GM12878 (cell line): Measurements from ENCODE around the gene MEAF6. TPM values are rescaled to one million over a fixed set of nuclear protein-coding genes. Genes with fewer than 3 reads are reported as not detected.

ENCODE experiments used
- ATAC-seq: fragments of 200-7000 bp; cut with Tn5 transposase; 3 replicates; pipeline ENCODE4 v1.9.1; 2020; ENCODE audit warnings: mild to moderate bottlenecking, moderate library complexity
- BruUV-seq: library from RNA; stranded (reverse); fragments of 400-500 nt; replicated peaks from 2 replicates; lab custom pipeline; 2021; lab: Mats Ljungman, UMichigan
- CTCF ChIA-PET: fragments of 300-600 bp; sonication (Branson Sonifier 250); formaldehyde crosslinking; extraction: SDS; loops from one replicate; lab custom pipeline; 2021; ENCODE audit warnings: inconsistent platforms; lab: Yijun Ruan, JAX
- POLR2A ChIA-PET: fragments of 350-600 bp; formaldehyde crosslinking; extraction: SDS; loops from one replicate; lab custom pipeline; 2021; ENCODE audit warnings: inconsistent platforms; lab: Charles Lee
- RAD21 ChIA-PET: fragments of 300-600 bp; sonication (Branson Sonifier 250); formaldehyde crosslinking; loops from one replicate; lab custom pipeline; 2023; ENCODE audit warnings: antibody characterized with exemption; ENCODE audit not compliant: unreplicated experiment; lab: Charles Lee
- SMC1A ChIA-PET: fragments of 300-600 bp; sonication (Branson Sonifier 250); formaldehyde crosslinking; loops from one replicate; lab custom pipeline; 2023; ENCODE audit not compliant: unreplicated experiment, uncharacterized antibody; lab: Charles Lee
- DNase-seq: peaks from one replicate; pipeline ENCODE4 v3.0.0-alpha.2; 2011; ENCODE audit warnings: low read depth, low spot score
- FAIRE-seq: peaks from 3 replicates; lab custom pipeline; 2011; peaks lifted over from hg19 to GRCh38; lab: Jason Lieb, UNC
- H2AFZ ChIP-seq: 2 replicates; pipeline ENCODE4 v1.6.0; 2011; ENCODE audit warnings: low read depth, low read length, control low read depth; ENCODE audit not compliant: control insufficient read depth
- H3K27ac ChIP-seq: 2 replicates; pipeline ENCODE4 v1.5.1; 2011; ENCODE audit warnings: control low read depth; ENCODE audit not compliant: control insufficient read depth, insufficient read depth
- H3K27me3 ChIP-seq, 2 experiments: replicated peaks in 1 of 2; 2 replicates each; pipeline versions ENCODE4 v1.6.0 to v1.6.1; 2011; ENCODE audit warnings: low read length in 1 of 2; ENCODE audit not compliant: control insufficient read depth in 2 of 2, insufficient read depth in 2 of 2
- H3K36me3 ChIP-seq, 2 experiments: 2 replicates each; pipeline ENCODE4 v1.5.1; 2011; ENCODE audit warnings: low read length in 1 of 2; ENCODE audit not compliant: control insufficient read depth in 2 of 2, insufficient read depth in 2 of 2
- H3K4me1 ChIP-seq: 2 replicates; pipeline ENCODE4 v1.6.1; 2011; ENCODE audit warnings: mild to moderate bottlenecking, low read length, moderate library complexity, mixed read lengths; ENCODE audit not compliant: control insufficient read depth, insufficient read depth
- H3K4me2 ChIP-seq: 2 replicates; pipeline ENCODE4 v1.6.0; 2011; ENCODE audit warnings: control low read depth; ENCODE audit not compliant: control insufficient read depth, insufficient read depth
- H3K4me3 ChIP-seq: fragments of 200-600 bp; sonication (generic); 2 replicates; pipeline ENCODE4 v1.5.1; 2016
- H3K79me2 ChIP-seq: 2 replicates; pipeline ENCODE4 v1.6.0; 2011; ENCODE audit warnings: low read length; ENCODE audit not compliant: control insufficient read depth, insufficient read depth
- H3K9ac ChIP-seq: 2 replicates; pipeline ENCODE4 v1.8.0; 2011; ENCODE audit warnings: low read length, control low read depth, mixed read lengths; ENCODE audit not compliant: control insufficient read depth, insufficient read depth
- H3K9me3 ChIP-seq: replicated peaks from 3 replicates; pipeline ENCODE4 v1.5.1; 2011; ENCODE audit warnings: mild to moderate bottlenecking, low read length; ENCODE audit not compliant: control insufficient read depth, insufficient read depth
- H4K20me1 ChIP-seq: 2 replicates; pipeline ENCODE4 v1.6.0; 2011; ENCODE audit not compliant: control insufficient read depth, insufficient read depth
- CREM ChIP-seq: IDR thresholded peaks from 2 replicates; pipeline ENCODE4 v1.6.1; 2014; ENCODE audit warnings: antibody characterized with exemption, low read depth
- EZH2 ChIP-seq: IDR thresholded peaks from 2 replicates; pipeline ENCODE4 v1.6.1; 2012; ENCODE audit warnings: low read depth, mild to moderate bottlenecking, control low read depth, inconsistent platforms, low read length, borderline replicate concordance; ENCODE audit not compliant: control insufficient read depth
- IKZF1 ChIP-seq: fragments of 450-650 bp; conservative IDR thresholded peaks from 2 replicates; pipeline ENCODE4 v1.6.1; 2017; ENCODE audit warnings: antibody characterized with exemption, mild to moderate bottlenecking
- JUNB ChIP-seq: IDR thresholded peaks from 2 replicates; pipeline ENCODE4 v1.6.1; 2016; ENCODE audit warnings: antibody characterized with exemption, mild to moderate bottlenecking
- MXI1 ChIP-seq: fragments of 150-350 bp; IDR thresholded peaks from 2 replicates; pipeline ENCODE4 v1.6.1; 2011; ENCODE audit warnings: low read depth, mild to moderate bottlenecking, inconsistent platforms, low read length, improper control_type of control experiment
- NR2F1 ChIP-seq: fragments of 450-650 bp; conservative IDR thresholded peaks from 2 replicates; pipeline ENCODE4 v1.6.1; 2017; ENCODE audit warnings: mild to moderate bottlenecking
- SPI1 ChIP-seq: IDR thresholded peaks from 2 replicates; pipeline ENCODE4 v1.6.1; 2011; ENCODE audit warnings: low read depth, mild to moderate bottlenecking, low read length, moderate library complexity, borderline replicate concordance; ENCODE audit not compliant: insufficient read depth
- TCF3 ChIP-seq: IDR thresholded peaks from 2 replicates; pipeline ENCODE4 v1.6.1; 2012; ENCODE audit warnings: low read depth, mild to moderate bottlenecking, low read length, borderline replicate concordance; ENCODE audit not compliant: insufficient read depth
- USF1 ChIP-seq: IDR thresholded peaks from 2 replicates; pipeline ENCODE4 v1.6.1; 2011; ENCODE audit warnings: borderline replicate concordance, low read depth, mild to moderate bottlenecking, moderate library complexity, mixed read lengths, low read length; ENCODE audit not compliant: insufficient read depth; ENCODE audit errors: extremely low read length
- WRNIP1 ChIP-seq: IDR thresholded peaks from 2 replicates; pipeline ENCODE4 v1.6.1; 2011; ENCODE audit warnings: low read depth, low read length, improper control_type of control experiment, borderline replicate concordance
- WGBS: methylation state at CpG from one replicate; pipeline ENCODE4 v1.1.6; 2016; ENCODE audit warnings: low lambda C conversion rate; ENCODE audit not compliant: insufficient replicate concordance, insufficient coverage; ENCODE audit errors: missing lambda C conversion rate; 5-methylcytosine and 5-hydroxymethylcytosine counted together
- in situ Hi-C: fragments of 300-500 bp; cut with MboI; formaldehyde crosslinking; loops from 9 replicates; pipeline ENCODE4 v1.14.3; 2018; ENCODE audit warnings: mixed read lengths
- intact Hi-C: fragments of 100-400 bp; cut with micrococcal nuclease; formaldehyde crosslinking; loops from one replicate; pipeline ENCODE4 v1.14.2; 2022; ENCODE audit not compliant: unreplicated experiment
- polyA plus RNA-seq, 11 experiments: library from polyadenylated mRNA; depleted of rRNA in 4 of 11; unstranded in 6 of 11; stranded (reverse) in 5 of 11; fragments of >200 nt; fragmentation: Nextera tagmentation in 4 of 11; fragmentation: Illumina TruSeq in 1 of 11; extraction: Ambion mirVana in 4 of 11; extraction: Trizol in 1 of 11; gene quantifications; 1 replicate in 1 of 11; 2 replicates in 10 of 11; pipeline versions ENCODE4 v1.2.1 to v1.2.3, GENCODE V29; 2011 to 2016; ENCODE audit warnings: inconsistent platforms in 2 of 11, missing spikeins in 2 of 11, low read depth in 1 of 11
- total RNA-seq, 4 experiments: library from RNA; depleted of rRNA in 3 of 4; stranded (reverse); fragments of >200 nt in 3 of 4; fragmentation: Illumina TruSeq in 1 of 4; extraction: Trizol in 1 of 4; gene quantifications; 2 replicates each; pipeline versions ENCODE4 v1.2.1 to v1.2.3, GENCODE V29; 2013 to 2021
- TF ChIP-seq, protein P1 (sequence below): fragments of 450-650 bp; IDR thresholded peaks from 2 replicates; pipeline ENCODE4 v1.6.1; 2016; ENCODE audit warnings: mild to moderate bottlenecking, moderate library complexity, borderline replicate concordance
- TF ChIP-seq, protein P2 (sequence below): fragments of 450-650 bp; IDR thresholded peaks from 2 replicates; pipeline ENCODE4 v1.6.1; 2016; ENCODE audit warnings: mild to moderate bottlenecking
- TF ChIP-seq, protein P3 (sequence below): fragments of 450-650 bp; IDR thresholded peaks from 2 replicates; pipeline ENCODE4 v1.6.1; 2016; ENCODE audit warnings: mild to moderate bottlenecking

The MEAF6 gene
- total and polyA plus RNA-seq, 10 of the 15 experiments (the other 5 are each of a cell fraction or from before 2014, with no cell fraction given), result 30.8 to 75.0 (median 58.1) TPM

GRCh38 chr1:37477198-37477931 is 37.2 kb downstream of the MEAF6 start:
- H3K4me2 ChIP-seq, result peak overlapping the region; percentile 73
- peaks cover 76% of the 10 kb centered on the region for H3K79me2 ChIP-seq
- H3K27me3 ChIP-seq, result no peaks in the 10 kb centered on the region
- peaks cover 26 to 34% of the 10 kb centered on the region in 2 experiments for H3K36me3 ChIP-seq
- WGBS, result 0% methylated on average over 10 of the region's 10 CpGs
- ChIA-PET POLR2A (interaction anchor here (0.6 to 4.5 kb wide), 10 partner anchors 9 to 215 kb away, joined by 3 to 35 read pairs (median 10); partner anchors contain the start of genes CDCA8 and MEAF6), CTCF (interaction anchor here (1.0 to 7.8 kb wide), 7 partner anchors 12 to 205 kb away, joined by 4 to 127 read pairs (median 6); no protein-coding TSS in a partner anchor), SMC1A (interaction anchor here (0.8 to 3.2 kb wide), 9 partner anchors 10 to 36 kb away, joined by 3 to 36 read pairs (median 4); no protein-coding TSS in a partner anchor), RAD21 (interaction anchor here (0.6 to 10.4 kb wide), 9 partner anchors 9 to 212 kb away, joined by 3 to 82 read pairs (median 3); partner anchors contain the start of gene MEAF6)
- peaks cover 26% of the 10 kb centered on the region for H3K4me1 ChIP-seq
- peak overlapping the region; percentile 94 for H3K9ac ChIP-seq
- in situ Hi-C loops, result no loop called here
- peaks cover 3% of the 10 kb centered on the region; the same call in 1 of the 2 replicates for H4K20me1 ChIP-seq
- DNase-seq, result peak; percentile 81
- ATAC-seq, result peak; percentile 66
- BruUV-seq, result no TSS peak
- H2AFZ ChIP-seq, result no peak overlapping the region
- peak overlapping the region; percentile 99 for H3K27ac ChIP-seq
- H3K4me3 ChIP-seq, result peak overlapping the region; percentile 99
- no peaks in the 10 kb centered on the region for H3K9me3 ChIP-seq
- no peak for FAIRE-seq
- intact Hi-C loops, result no loop called here
- no peak for TF ChIP-seq JUNB
- TF ChIP-seq NR2F1, result 0 out of 2 replicates have a peak, but pooled peaks have one; percentile 35
- TF ChIP-seq EZH2, result no peak
- TF ChIP-seq, protein P1, sequence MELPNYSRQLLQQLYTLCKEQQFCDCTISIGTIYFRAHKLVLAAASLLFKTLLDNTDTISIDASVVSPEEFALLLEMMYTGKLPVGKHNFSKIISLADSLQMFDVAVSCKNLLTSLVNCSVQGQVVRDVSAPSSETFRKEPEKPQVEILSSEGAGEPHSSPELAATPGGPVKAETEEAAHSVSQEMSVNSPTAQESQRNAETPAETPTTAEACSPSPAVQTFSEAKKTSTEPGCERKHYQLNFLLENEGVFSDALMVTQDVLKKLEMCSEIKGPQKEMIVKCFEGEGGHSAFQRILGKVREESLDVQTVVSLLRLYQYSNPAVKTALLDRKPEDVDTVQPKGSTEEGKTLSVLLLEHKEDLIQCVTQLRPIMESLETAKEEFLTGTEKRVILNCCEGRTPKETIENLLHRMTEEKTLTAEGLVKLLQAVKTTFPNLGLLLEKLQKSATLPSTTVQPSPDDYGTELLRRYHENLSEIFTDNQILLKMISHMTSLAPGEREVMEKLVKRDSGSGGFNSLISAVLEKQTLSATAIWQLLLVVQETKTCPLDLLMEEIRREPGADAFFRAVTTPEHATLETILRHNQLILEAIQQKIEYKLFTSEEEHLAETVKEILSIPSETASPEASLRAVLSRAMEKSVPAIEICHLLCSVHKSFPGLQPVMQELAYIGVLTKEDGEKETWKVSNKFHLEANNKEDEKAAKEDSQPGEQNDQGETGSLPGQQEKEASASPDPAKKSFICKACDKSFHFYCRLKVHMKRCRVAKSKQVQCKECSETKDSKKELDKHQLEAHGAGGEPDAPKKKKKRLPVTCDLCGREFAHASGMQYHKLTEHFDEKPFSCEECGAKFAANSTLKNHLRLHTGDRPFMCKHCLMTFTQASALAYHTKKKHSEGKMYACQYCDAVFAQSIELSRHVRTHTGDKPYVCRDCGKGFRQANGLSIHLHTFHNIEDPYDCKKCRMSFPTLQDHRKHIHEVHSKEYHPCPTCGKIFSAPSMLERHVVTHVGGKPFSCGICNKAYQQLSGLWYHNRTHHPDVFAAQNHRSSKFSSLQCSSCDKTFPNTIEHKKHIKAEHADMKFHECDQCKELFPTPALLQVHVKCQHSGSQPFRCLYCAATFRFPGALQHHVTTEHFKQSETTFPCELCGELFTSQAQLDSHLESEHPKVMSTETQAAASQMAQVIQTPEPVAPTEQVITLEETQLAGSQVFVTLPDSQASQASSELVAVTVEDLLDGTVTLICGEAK, result peak; percentile 58; the same call in 1 of the 2 replicates
- TF ChIP-seq USF1, result no peak
- TF ChIP-seq, protein P2, sequence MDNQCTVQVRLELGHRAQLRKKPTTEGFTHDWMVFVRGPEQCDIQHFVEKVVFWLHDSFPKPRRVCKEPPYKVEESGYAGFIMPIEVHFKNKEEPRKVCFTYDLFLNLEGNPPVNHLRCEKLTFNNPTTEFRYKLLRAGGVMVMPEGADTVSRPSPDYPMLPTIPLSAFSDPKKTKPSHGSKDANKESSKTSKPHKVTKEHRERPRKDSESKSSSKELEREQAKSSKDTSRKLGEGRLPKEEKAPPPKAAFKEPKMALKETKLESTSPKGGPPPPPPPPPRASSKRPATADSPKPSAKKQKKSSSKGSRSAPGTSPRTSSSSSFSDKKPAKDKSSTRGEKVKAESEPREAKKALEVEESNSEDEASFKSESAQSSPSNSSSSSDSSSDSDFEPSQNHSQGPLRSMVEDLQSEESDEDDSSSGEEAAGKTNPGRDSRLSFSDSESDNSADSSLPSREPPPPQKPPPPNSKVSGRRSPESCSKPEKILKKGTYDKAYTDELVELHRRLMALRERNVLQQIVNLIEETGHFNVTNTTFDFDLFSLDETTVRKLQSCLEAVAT, result 0 out of 2 replicates have a peak, but pooled peaks have one; percentile 13
- TF ChIP-seq IKZF1, result peak; percentile 96
- TF ChIP-seq MXI1, result peak; percentile 60; the same call in 1 of the 2 replicates
- peak; percentile 68; the same call in 1 of the 2 replicates for TF ChIP-seq CREM
- TF ChIP-seq TCF3, result 0 out of 2 replicates have a peak, but pooled peaks have one; percentile 17
- peak; percentile 58; the same call in 1 of the 2 replicates for TF ChIP-seq SPI1
- TF ChIP-seq, protein P3, sequence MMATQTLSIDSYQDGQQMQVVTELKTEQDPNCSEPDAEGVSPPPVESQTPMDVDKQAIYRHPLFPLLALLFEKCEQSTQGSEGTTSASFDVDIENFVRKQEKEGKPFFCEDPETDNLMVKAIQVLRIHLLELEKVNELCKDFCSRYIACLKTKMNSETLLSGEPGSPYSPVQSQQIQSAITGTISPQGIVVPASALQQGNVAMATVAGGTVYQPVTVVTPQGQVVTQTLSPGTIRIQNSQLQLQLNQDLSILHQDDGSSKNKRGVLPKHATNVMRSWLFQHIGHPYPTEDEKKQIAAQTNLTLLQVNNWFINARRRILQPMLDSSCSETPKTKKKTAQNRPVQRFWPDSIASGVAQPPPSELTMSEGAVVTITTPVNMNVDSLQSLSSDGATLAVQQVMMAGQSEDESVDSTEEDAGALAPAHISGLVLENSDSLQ, result peak; percentile 44; the same call in 1 of the 2 replicates
- no peak for TF ChIP-seq WRNIP1
